ENCODE data around the gene DARS1. TPM values are rescaled to one million over a fixed set of nuclear protein-coding genes. Genes with fewer than 3 reads are reported as not detected.

DARS1 gene
- total and polyA plus RNA-seq, 3 donors from 2014 or later, result 32.3 to 45.7 (median 39.5) TPM

- Histone ChIP-seq H3K4me3 (peak overlapping the region; percentile 13 to 18), H3K27ac (no peak overlapping the region), H3K36me3 (ENCODE audit: low read depth, missing control alignments) (no peaks in the 10 kb centered on the region), H3K9me3 (no peaks in the 10 kb centered on the region), H3K27me3 (no peaks in the 10 kb centered on the region), H3K4me1 (no peaks in the 10 kb centered on the region)
- peak; percentile 84 for DNase-seq
- WGBS, 2 donors, result 45 to 51% methylated on average over 39 to 43 of the region's 43 CpGs
- TF ChIP-seq POLR2A (IDR thresholded peaks at IDR 0.05) (no peak), CTCF (IDR thresholded peaks at IDR 0.05) (no peak)
- intact Hi-C loops (cut with DNase I; ENCODE audit: low total_unique reads), result no loop called here
Observed at GRCh38 chr2:136025057-136025973, 39.9 kb upstream of the DARS1 start.

GRCh38 chr2:136024616-136025015 lies 39.2 kb upstream of the DARS1 start:
- WGBS, 2 donors, result 78 to 87% methylated on average over 3 of the region's 3 CpGs
- no peaks in the 10 kb centered on the region for H3K36me3 ChIP-seq (ENCODE audit: low read depth, missing control alignments)
- no peaks in the 10 kb centered on the region for H3K27me3 ChIP-seq
- no peak for DNase-seq
- intact Hi-C loops (cut with DNase I; ENCODE audit: low total_unique reads), result no loop called here
- H3K27ac ChIP-seq, result no peak overlapping the region
- H3K4me3 ChIP-seq, result no peak overlapping the region
- H3K9me3 ChIP-seq, result no peaks in the 10 kb centered on the region
- TF ChIP-seq POLR2A (IDR thresholded peaks at IDR 0.05) (no peak), CTCF (IDR thresholded peaks at IDR 0.05) (no peak)
- H3K4me1 ChIP-seq, result no peaks in the 10 kb centered on the region

GRCh38 chr2:136024185-136024584 lies 38.8 kb upstream of the DARS1 start:
- intact Hi-C loops (cut with DNase I; ENCODE audit: low total_unique reads), result no loop called here
- H3K27ac ChIP-seq, result no peak overlapping the region
- H3K36me3 ChIP-seq (ENCODE audit: low read depth, missing control alignments), result no peaks in the 10 kb centered on the region
- no peaks in the 10 kb centered on the region for H3K9me3 ChIP-seq
- no peaks in the 10 kb centered on the region for H3K27me3 ChIP-seq
- WGBS, 2 donors, result 94 to 96% methylated on average over 6 of the region's 6 CpGs
- TF ChIP-seq POLR2A (IDR thresholded peaks at IDR 0.05) (no peak), CTCF (IDR thresholded peaks at IDR 0.05) (no peak)
- H3K4me3 ChIP-seq, result no peak overlapping the region
- no peak for DNase-seq
- H3K4me1 ChIP-seq, result no peaks in the 10 kb centered on the region

GRCh38 chr2:136023416-136023815 lies 38.0 kb upstream of the DARS1 start:
- TF ChIP-seq CTCF (IDR thresholded peaks at IDR 0.05), result no peak
- no peak for TF ChIP-seq POLR2A (IDR thresholded peaks at IDR 0.05)
- no peak for DNase-seq
- intact Hi-C loops (cut with DNase I; ENCODE audit: low total_unique reads), result no loop called here
- 85 to 88% methylated on average over 2 of the region's 2 CpGs for WGBS, 2 donors
- no peaks in the 10 kb centered on the region for H3K9me3 ChIP-seq
- no peaks in the 10 kb centered on the region for H3K4me1 ChIP-seq
- H3K27me3 ChIP-seq, result no peaks in the 10 kb centered on the region
- H3K4me3 ChIP-seq, result no peak overlapping the region
- H3K27ac ChIP-seq, result no peak overlapping the region
- H3K36me3 ChIP-seq (ENCODE audit: low read depth, missing control alignments), result no peaks in the 10 kb centered on the region
